Hepatocyte (in vitro differentiated cells): ENCODE results near the gene DIRAS1. TPM values are rescaled to one million over a fixed set of nuclear protein-coding genes. Genes with fewer than 3 reads are reported as not detected.
A peak's percentile ranks its signal among the peaks of the same experiment; 100 is the strongest.

ENCODE experiments used
- DNase-seq: peaks from one replicate; pipeline ENCODE4 v3.0.0-alpha.2; 2016; ENCODE audit warnings: low spot score
- H2AFZ ChIP-seq: fragments of 200-600 bp; sonication (generic); 2 replicates; pipeline ENCODE4 v1.6.0; 2016; ENCODE audit warnings: antibody characterized with exemption, mild to moderate bottlenecking
- H3K27ac ChIP-seq: fragments of 200-600 bp; sonication (generic); 2 replicates; pipeline ENCODE4 v1.5.1; 2016; ENCODE audit warnings: mild to moderate bottlenecking
- H3K27me3 ChIP-seq: fragments of 200-600 bp; sonication (generic); 2 replicates; pipeline ENCODE4 v1.6.1; 2016
- H3K36me3 ChIP-seq: fragments of 200-600 bp; sonication (generic); replicated peaks from 2 replicates; pipeline ENCODE4 v1.5.1; 2016; ENCODE audit warnings: low read depth; ENCODE audit not compliant: insufficient read depth
- H3K4me1 ChIP-seq: fragments of 200-600 bp; sonication (generic); 2 replicates; pipeline ENCODE4 v1.5.1; 2016; ENCODE audit warnings: mild to moderate bottlenecking, moderate library complexity; ENCODE audit not compliant: insufficient read depth
- H3K4me2 ChIP-seq: fragments of 200-600 bp; sonication (generic); 2 replicates; pipeline ENCODE4 v1.6.0; 2016
- H3K4me3 ChIP-seq: fragments of 200-600 bp; sonication (generic); 2 replicates; pipeline ENCODE4 v1.5.1; 2016; ENCODE audit warnings: mild to moderate bottlenecking
- H3K79me2 ChIP-seq: fragments of 200-600 bp; sonication (generic); 2 replicates; pipeline ENCODE4 v1.6.0; 2017; ENCODE audit warnings: mild to moderate bottlenecking
- H3K9me2 ChIP-seq: fragments of 200-600 bp; sonication (generic); replicated peaks from 2 replicates; pipeline ENCODE4 v1.6.0; 2017; ENCODE audit warnings: mild to moderate bottlenecking; ENCODE audit not compliant: insufficient read depth
- H3K9me3 ChIP-seq: fragments of 200-600 bp; sonication (generic); 2 replicates; pipeline ENCODE4 v1.5.1; 2016; ENCODE audit warnings: low read depth, mild to moderate bottlenecking
- H4K20me1 ChIP-seq: fragments of 200-600 bp; sonication (generic); 2 replicates; pipeline ENCODE4 v1.6.0; 2016; ENCODE audit warnings: mild to moderate bottlenecking; ENCODE audit not compliant: insufficient read depth, poor library complexity, severe bottlenecking
- CTCF ChIP-seq: fragments of 200-600 bp; sonication (generic); IDR thresholded peaks from 2 replicates; pipeline ENCODE4 v1.5.1; 2016; ENCODE audit warnings: antibody characterized with exemption, mild to moderate bottlenecking; ENCODE audit not compliant: poor library complexity
- EZH2 ChIP-seq: fragments of 200-600 bp; sonication (generic); IDR thresholded peaks from 2 replicates; pipeline ENCODE4 v1.6.1; 2016; ENCODE audit warnings: antibody characterized with exemption, mild to moderate bottlenecking, borderline replicate concordance
- EZH2phosphoT487 ChIP-seq: fragments of 200-600 bp; sonication (generic); IDR thresholded peaks from one replicate; pipeline ENCODE4 v1.6.1; 2018; ENCODE audit warnings: antibody characterized with exemption, mild to moderate bottlenecking, low read depth, moderate library complexity; ENCODE audit not compliant: unreplicated experiment, severe bottlenecking
- WGBS: methylation state at CpG from one replicate; pipeline ENCODE4 v1.1.6; 2016; ENCODE audit warnings: low lambda C conversion rate; ENCODE audit errors: missing lambda C conversion rate; 5-methylcytosine and 5-hydroxymethylcytosine counted together
- polyA plus RNA-seq: library from polyadenylated mRNA; unstranded; fragments of >200 nt; fragmentation: Nextera tagmentation; extraction: Ambion mirVana; gene quantifications from 2 replicates; pipeline ENCODE4 v1.2.1, GENCODE V29; 2016
- total RNA-seq: library from RNA; depleted of rRNA; stranded (reverse); fragments of >200 nt; gene quantifications from 2 replicates; pipeline ENCODE4 v1.2.3, GENCODE V29; 2014

DIRAS1 gene
- total and polyA plus RNA-seq, 2 experiments from 2014 or later = 1.5 to 2.4 TPM

DNA sequence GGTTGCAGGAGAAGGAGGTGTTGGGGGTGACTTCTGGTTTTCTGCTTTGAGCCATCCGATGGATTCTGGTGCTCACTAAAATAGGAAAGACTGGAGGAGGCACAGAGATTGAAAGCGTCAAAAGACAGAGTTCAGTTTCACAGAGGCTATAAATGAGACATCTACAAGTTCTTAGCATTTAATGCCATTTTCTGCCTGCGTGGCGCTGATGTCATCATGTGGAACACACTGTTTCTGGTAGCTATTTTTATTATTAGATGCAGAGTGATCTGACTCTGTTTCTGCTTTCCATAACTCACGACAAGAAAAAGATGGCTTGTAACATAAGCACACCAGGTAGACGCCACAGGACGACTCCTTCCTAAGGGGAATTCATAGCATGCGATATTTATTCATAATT, 21.9 kb upstream of the DIRAS1 start:
- Histone ChIP-seq H3K4me1 (no peaks in the 10 kb centered on the region), H4K20me1 (no peaks in the 10 kb centered on the region), H3K36me3 (no peaks in the 10 kb centered on the region), H3K4me3 (no peak overlapping the region), H3K27ac (no peak overlapping the region), H3K79me2 (peaks cover 4% of the 10 kb centered on the region), H3K4me2 (no peak overlapping the region), H3K9me2 (no peaks in the 10 kb centered on the region), H2AFZ (no peak overlapping the region), H3K9me3 (no peaks in the 10 kb centered on the region), H3K27me3 (no peaks in the 10 kb centered on the region)
- TF ChIP-seq EZH2phosphoT487 (no peak), EZH2 (no peak), CTCF (no peak)
- WGBS = 76% methylated on average over 8 of the region's 8 CpGs
- DNase-seq = no peak

- WGBS = 51% methylated on average over 13 of the region's 13 CpGs
- no peak overlapping the region for H3K4me3 ChIP-seq
- no peaks in the 10 kb centered on the region for H3K9me3 ChIP-seq
- H3K27me3 ChIP-seq = no peaks in the 10 kb centered on the region
- H3K4me1 ChIP-seq = no peaks in the 10 kb centered on the region
- H3K79me2 ChIP-seq = peaks cover 4% of the 10 kb centered on the region
- H3K36me3 ChIP-seq = no peaks in the 10 kb centered on the region
- H3K9me2 ChIP-seq = no peaks in the 10 kb centered on the region
- no peak overlapping the region for H3K27ac ChIP-seq
- no peak overlapping the region for H2AFZ ChIP-seq
- no peak overlapping the region for H3K4me2 ChIP-seq
- DNase-seq = no peak
- TF ChIP-seq EZH2phosphoT487 = no peak
- no peak for TF ChIP-seq CTCF
- no peak for TF ChIP-seq EZH2
- H4K20me1 ChIP-seq = no peaks in the 10 kb centered on the region
Measured at GRCh38 chr19:2740314-2740656, 19.1 kb upstream of the DIRAS1 start.

- H3K4me1 ChIP-seq = no peaks in the 10 kb centered on the region
- no peaks in the 10 kb centered on the region for H3K9me2 ChIP-seq
- no peaks in the 10 kb centered on the region for H3K9me3 ChIP-seq
- DNase-seq = peak; percentile 98
- peak within 1 kb of the TSS; percentile 81 for H3K4me3 ChIP-seq
- H2AFZ ChIP-seq = peak within 1 kb of the TSS; percentile 77
- H3K4me2 ChIP-seq = peak within 1 kb of the TSS; percentile 91
- H3K27ac ChIP-seq = no peak within 1 kb of the TSS
- TF ChIP-seq EZH2 (no peak), EZH2phosphoT487 (no peak), CTCF (no peak)
- peaks cover 4% of the 10 kb centered on the region for H3K79me2 ChIP-seq
- H3K27me3 ChIP-seq = no peaks in the 10 kb centered on the region
- no peaks in the 10 kb centered on the region for H3K36me3 ChIP-seq
- H4K20me1 ChIP-seq = no peaks in the 10 kb centered on the region
- WGBS = 1% methylated on average over 49 of the region's 64 CpGs
Measured at GRCh38 chr19:2739602-2740313, 18.6 kb upstream of the DIRAS1 start, which contains the start of gene SLC39A3. Gene SLC39A3 (minus strand): TSS chr19:2740017. CDS start chr19:2737257, 2,760 bp downstream.
